Small intestine (tissue), 7 donors: Measurements from ENCODE around the gene PRKCE. TPM values are rescaled to one million over a fixed set of nuclear protein-coding genes. Genes with fewer than 3 reads are reported as not detected.
A peak's percentile ranks its signal among the peaks of the same experiment; 100 is the strongest.

Experiments used
- DNase-seq, 2 donors: peaks; one replicate each; pipeline versions ENCODE4 v3.0.0 to v3.0.0-alpha.2; 2013
- FAIRE-seq: peaks from 2 replicates; lab custom pipeline; 2012; peaks lifted over from hg19 to GRCh38; lab: Jason Lieb, UNC
- H3K27ac ChIP-seq, 3 donors: one replicate each; pipeline ENCODE4 v1.5.1; 2013; ENCODE audit warnings: low read length in 2 of 3, mild to moderate bottlenecking in 2 of 3, control low read depth in 1 of 3, inconsistent platforms in 1 of 3, low read depth in 1 of 3, moderate library complexity in 1 of 3
- H3K27me3 ChIP-seq, 3 donors: one replicate each; pipeline ENCODE4 v1.6.1; 2013; ENCODE audit warnings: low read length in 3 of 3, inconsistent platforms in 1 of 3; ENCODE audit not compliant: control insufficient read depth in 3 of 3, insufficient read depth in 3 of 3
- H3K36me3 ChIP-seq, 3 donors: one replicate each; pipeline ENCODE4 v1.6.1; 2013; ENCODE audit warnings: low read length in 3 of 3, inconsistent platforms in 1 of 3, low read depth in 1 of 3, mild to moderate bottlenecking in 1 of 3, moderate library complexity in 1 of 3; ENCODE audit not compliant: control insufficient read depth in 3 of 3, insufficient read depth in 2 of 3
- H3K4me1 ChIP-seq, 3 donors: one replicate each; pipeline ENCODE4 v1.6.1; 2013; ENCODE audit warnings: low read length in 2 of 3, inconsistent platforms in 1 of 3, low read depth in 1 of 3, mild to moderate bottlenecking in 1 of 3, moderate library complexity in 1 of 3; ENCODE audit not compliant: control insufficient read depth in 3 of 3, insufficient read depth in 2 of 3
- H3K4me3 ChIP-seq, 3 donors: one replicate each; pipeline ENCODE4 v1.5.1; 2013; ENCODE audit warnings: low read length in 3 of 3, control low read depth in 1 of 3, inconsistent platforms in 1 of 3, low read depth in 1 of 3, mild to moderate bottlenecking in 1 of 3, moderate library complexity in 1 of 3
- H3K9me3 ChIP-seq, 2 donors: one replicate each; pipeline ENCODE4 v1.6.1; 2013; ENCODE audit warnings: low read depth in 1 of 2, low read length in 1 of 2; ENCODE audit not compliant: control insufficient read depth in 2 of 2, insufficient read depth in 1 of 2
- WGBS, 3 donors: extraction: QIAGEN DNeasy Blood & Tissue Kit; methylation state at CpG; one replicate each; pipeline ENCODE4 v1.1.7; 2013; 5-methylcytosine and 5-hydroxymethylcytosine counted together
- polyA plus RNA-seq, 4 donors: library from polyadenylated mRNA; stranded (reverse) in 3 of 4; unstranded in 1 of 4; fragments of 200-250 nt in 3 of 4; fragments of 120-200 nt in 1 of 4; gene quantifications; one replicate each; pipeline versions ENCODE4 v1.2.1 to v1.2.3, GENCODE V29; 2013
- donor health status: healthy with polysubstance abuse.
- donor health status: control.
- donor health status: control.
- donor health status: Bipolar disorder and iron deficiency.
- donor health status: healthy.

The PRKCE gene
- polyA plus RNA-seq, 4 donors: 2.2 to 7.1 (median 5.4) TPM

DNA sequence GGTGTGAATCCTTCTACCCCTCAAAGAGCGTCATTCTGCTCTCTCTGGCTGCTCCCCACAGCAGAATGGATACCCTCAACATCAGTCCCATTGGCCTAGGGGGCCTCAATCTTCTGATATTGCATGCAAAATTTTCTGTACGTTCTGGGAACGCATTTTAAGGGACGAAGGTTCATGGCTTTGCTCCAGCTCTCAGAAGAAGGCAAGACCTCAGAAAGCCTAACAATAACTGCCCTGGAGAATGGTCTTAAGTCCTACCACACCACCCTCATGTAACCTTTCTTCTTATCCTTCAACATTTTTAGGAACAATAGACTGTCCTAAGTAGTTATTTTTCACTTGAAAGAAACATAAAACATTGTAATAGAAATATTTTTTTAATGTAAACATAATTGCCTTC lies 212.6 kb downstream of the PRKCE start:
- WGBS, 3 donors: 87 to 93% (median 93%) methylated on average over 4 of the region's 4 CpGs
- H3K36me3 ChIP-seq: peaks cover 0 to 2% (median 0%) of the 10 kb centered on the region in 3 donors

GRCh38 chr2:45867349-45867748 lies 215.9 kb downstream of the PRKCE start:
- Histone ChIP-seq H3K27ac (no peak overlapping the region), H3K36me3 (peaks cover 0 to 2% (median 0%) of the 10 kb centered on the region in 3 donors), H3K4me3 (no peak overlapping the region), H3K9me3 (peaks cover 0 to 2% of the 10 kb centered on the region in 2 donors), H3K27me3 (no peaks in the 10 kb centered on the region), H3K4me1 (no peaks in the 10 kb centered on the region)
- FAIRE-seq (no peak), DNase-seq (no peak)
- WGBS, 3 donors: 77 to 83% (median 82%) methylated on average over 3 of the region's 3 CpGs

More for the DNA sequence above, 212.6 kb downstream of the PRKCE start:
- DNase-seq: no peak
- FAIRE-seq: no peak
- Histone ChIP-seq H3K4me3 (no peak overlapping the region), H3K27me3 (no peaks in the 10 kb centered on the region), H3K9me3 (peaks cover 0 to 2% of the 10 kb centered on the region in 2 donors), H3K27ac (no peak overlapping the region), H3K4me1 (peaks cover 5 to 9% (median 8%) of the 10 kb centered on the region in 3 donors)

GRCh38 chr2:45867800-45868199 lies 216.3 kb downstream of the PRKCE start:
- WGBS, 3 donors: 78 to 84% (median 84%) methylated on average over 4 of the region's 4 CpGs
- H3K9me3 ChIP-seq: peaks cover 0 to 2% of the 10 kb centered on the region in 2 donors
- no peak overlapping the region for H3K4me3 ChIP-seq
- peaks cover 0 to 1% (median 0%) of the 10 kb centered on the region in 3 donors for H3K36me3 ChIP-seq
- DNase-seq (no peak), FAIRE-seq (no peak)
- no peaks in the 10 kb centered on the region for H3K27me3 ChIP-seq
- H3K4me1 ChIP-seq: no peaks in the 10 kb centered on the region
- H3K27ac ChIP-seq: no peak overlapping the region

- Histone ChIP-seq H3K36me3 (no peaks in the 10 kb centered on the region), H3K9me3 (peaks cover 0 to 2% of the 10 kb centered on the region in 2 donors), H3K4me3 (no peak overlapping the region), H3K27me3 (no peaks in the 10 kb centered on the region), H3K4me1 (peaks cover 0 to 3% (median 0%) of the 10 kb centered on the region in 3 donors), H3K27ac (no peak overlapping the region)
- DNase-seq (no peak), FAIRE-seq (no peak)
- 94 to 95% (median 94%) methylated on average over 4 of the region's 4 CpGs for WGBS, 3 donors
These were observed 217.7 kb downstream of the PRKCE start for GRCh38 chr2:45869165-45869501.

GRCh38 chr2:45871025-45871424 lies 219.6 kb downstream of the PRKCE start:
- Histone ChIP-seq H3K4me1 (peaks cover 0 to 5% (median 3%) of the 10 kb centered on the region in 3 donors), H3K27me3 (no peaks in the 10 kb centered on the region), H3K9me3 (no peaks in the 10 kb centered on the region), H3K27ac (no peak overlapping the region), H3K36me3 (no peaks in the 10 kb centered on the region), H3K4me3 (no peak overlapping the region)
- DNase-seq: no peak
- WGBS, 3 donors: 84 to 90% (median 88%) methylated on average over 3 of the region's 3 CpGs
- no peak for FAIRE-seq

- Histone ChIP-seq H3K4me1 (peaks cover 0 to 5% (median 3%) of the 10 kb centered on the region in 3 donors), H3K27me3 (no peaks in the 10 kb centered on the region), H3K27ac (no peak overlapping the region), H3K4me3 (no peak overlapping the region), H3K36me3 (no peaks in the 10 kb centered on the region), H3K9me3 (peaks cover 0 to 4% of the 10 kb centered on the region in 2 donors)
- WGBS, 3 donors: 79 to 80% (median 80%) methylated on average over 4 of the region's 4 CpGs
- DNase-seq (no peak), FAIRE-seq (no peak)
These were observed 220.1 kb downstream of the PRKCE start for GRCh38 chr2:45871541-45871940.

DNA sequence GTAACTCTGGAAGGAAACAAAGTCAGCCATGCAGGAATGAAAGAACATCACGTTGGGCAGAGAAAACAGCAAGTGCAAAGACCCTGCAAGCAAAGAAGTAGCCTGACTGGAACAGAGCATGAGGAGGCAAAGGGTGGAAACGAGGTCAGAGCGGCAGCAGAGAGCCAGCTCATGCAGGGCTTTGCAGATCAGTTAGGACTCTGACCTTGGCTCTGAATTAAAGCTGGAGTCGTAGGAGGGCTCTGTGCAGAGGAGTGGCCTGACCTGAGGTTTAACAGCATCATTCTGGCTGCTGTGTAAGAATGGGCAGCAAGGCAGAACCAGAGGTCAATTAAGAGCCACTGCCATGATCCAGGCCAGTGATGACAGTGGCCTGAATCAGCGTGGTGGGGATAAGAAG lies 220.7 kb downstream of the PRKCE start:
- Histone ChIP-seq H3K4me1 (peaks cover 0 to 5% (median 3%) of the 10 kb centered on the region in 3 donors), H3K9me3 (peaks cover 0 to 5% of the 10 kb centered on the region in 2 donors), H3K27me3 (no peaks in the 10 kb centered on the region), H3K4me3 (no peak overlapping the region), H3K27ac (no peak overlapping the region), H3K36me3 (no peaks in the 10 kb centered on the region)
- 22 to 63% (median 32%) methylated on average over 5 of the region's 5 CpGs for WGBS, 3 donors
- DNase-seq (peak; percentile 33 to 75), FAIRE-seq (no peak)

DNA sequence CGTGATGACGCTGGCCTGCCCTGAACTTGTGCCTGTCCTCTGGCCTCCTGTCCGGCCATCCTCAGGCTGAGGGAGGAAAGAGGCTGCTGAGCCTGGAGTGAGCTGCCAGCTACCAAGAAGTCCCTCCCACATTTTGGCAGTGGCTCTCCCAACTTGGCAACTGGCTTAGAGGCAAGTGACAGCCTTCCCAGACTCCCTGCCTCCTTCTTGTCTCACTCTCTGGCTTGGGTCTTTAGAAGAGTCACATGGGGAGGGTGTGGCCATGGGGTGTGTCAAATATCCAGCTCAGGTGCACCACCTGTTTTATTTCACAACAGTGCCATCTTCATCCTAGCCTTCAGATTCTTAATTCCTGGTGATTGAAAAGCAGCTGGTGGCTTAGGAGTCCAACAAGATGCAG lies 222.9 kb downstream of the PRKCE start:
- Histone ChIP-seq H3K4me1 (peaks cover 0 to 5% (median 3%) of the 10 kb centered on the region in 3 donors), H3K27ac (no peak overlapping the region), H3K4me3 (no peak overlapping the region), H3K36me3 (peaks cover 0 to 8% (median 0%) of the 10 kb centered on the region in 3 donors), H3K9me3 (peaks cover 0 to 18% of the 10 kb centered on the region in 2 donors), H3K27me3 (no peaks in the 10 kb centered on the region)
- FAIRE-seq (no peak), DNase-seq (peak in 1 of 2 donors; percentile 33)
- WGBS, 3 donors: 80 to 93% (median 85%) methylated on average over 3 of the region's 3 CpGs

- H3K4me3 ChIP-seq: no peak overlapping the region
- DNase-seq: no peak
- H3K4me1 ChIP-seq: peaks cover 0 to 5% (median 3%) of the 10 kb centered on the region in 3 donors
- WGBS, 3 donors: 91 to 96% (median 96%) methylated on average over 2 of the region's 2 CpGs
- FAIRE-seq: no peak
- peaks cover 0 to 19% of the 10 kb centered on the region in 2 donors for H3K9me3 ChIP-seq
- H3K27ac ChIP-seq: no peak overlapping the region
- H3K27me3 ChIP-seq: no peaks in the 10 kb centered on the region
- H3K36me3 ChIP-seq: peaks cover 0 to 8% (median 0%) of the 10 kb centered on the region in 3 donors
These were observed 225.1 kb downstream of the PRKCE start for GRCh38 chr2:45876611-45877010.
